ENCODE data around the gene F7.
"Not testable (repeated sequence)": the region's sequence is repeated elsewhere in the genome, so short reads cannot be mapped to it uniquely, and the experiment has no call there.

F7 gene

DNA sequence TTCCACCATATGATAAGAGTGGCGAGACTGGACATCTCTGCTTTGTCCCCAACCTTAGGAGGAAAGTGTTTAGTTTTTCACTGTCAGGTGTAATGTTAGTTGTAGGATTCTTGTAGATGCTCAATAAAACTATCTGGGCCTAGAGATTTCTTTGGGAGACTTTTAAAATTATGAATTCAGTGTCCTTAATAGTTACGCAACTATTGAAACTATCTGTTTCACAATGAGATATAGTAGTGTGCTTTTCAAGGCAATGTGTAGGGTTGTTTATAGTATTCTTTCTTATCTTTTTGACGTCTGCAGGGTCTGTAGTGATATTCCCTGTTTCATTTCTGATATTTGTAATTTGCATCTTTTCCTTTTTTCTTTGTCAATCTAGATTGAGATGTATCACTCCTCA lies 33.2 kb upstream of the F7 start:
- DNase-seq (ENCODE audit: low read depth, low spot score), result no peak

DNA sequence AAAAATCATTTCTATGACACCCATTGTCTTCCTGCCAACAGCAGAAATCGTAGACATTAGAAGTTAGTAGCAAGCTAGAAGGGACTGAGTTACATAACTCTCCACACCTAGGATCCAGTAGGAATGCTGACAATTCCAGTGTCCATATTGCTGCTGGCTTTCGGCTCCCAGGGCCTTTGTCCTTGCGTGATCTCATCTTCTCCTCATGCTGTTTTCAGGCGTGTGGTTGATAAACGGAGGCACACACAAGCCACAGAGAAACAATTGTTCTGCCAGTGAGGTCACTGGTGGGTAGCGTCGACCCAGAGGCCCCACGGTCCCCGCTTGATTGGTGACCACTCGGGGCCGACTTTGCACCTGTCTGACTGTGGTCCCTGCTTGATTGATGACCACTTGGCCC lies 31.6 kb upstream of the F7 start:
- no peak for DNase-seq (ENCODE audit: low read depth, low spot score)

DNA sequence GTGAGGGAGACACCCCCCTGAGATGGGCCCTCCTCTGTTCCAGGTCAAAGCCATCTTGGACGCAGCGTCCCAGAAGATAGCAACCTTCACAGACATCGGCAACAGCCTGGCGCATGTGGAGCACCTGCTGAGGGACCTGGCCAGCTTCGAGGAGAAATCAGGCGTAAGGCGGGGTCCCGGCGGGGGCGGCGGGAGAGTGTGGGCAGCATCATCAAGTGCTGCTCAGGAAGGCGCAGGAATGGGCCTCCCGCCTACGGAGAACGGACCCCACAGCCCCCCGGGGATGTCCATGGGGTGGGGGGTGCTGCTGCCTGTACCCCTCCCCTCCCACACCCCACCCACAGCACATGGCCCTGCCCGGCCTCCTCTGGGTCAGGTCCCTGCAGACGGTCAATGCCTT lies 31.2 kb upstream of the F7 start:
- no peak for DNase-seq (ENCODE audit: low read depth, low spot score)

DNA sequence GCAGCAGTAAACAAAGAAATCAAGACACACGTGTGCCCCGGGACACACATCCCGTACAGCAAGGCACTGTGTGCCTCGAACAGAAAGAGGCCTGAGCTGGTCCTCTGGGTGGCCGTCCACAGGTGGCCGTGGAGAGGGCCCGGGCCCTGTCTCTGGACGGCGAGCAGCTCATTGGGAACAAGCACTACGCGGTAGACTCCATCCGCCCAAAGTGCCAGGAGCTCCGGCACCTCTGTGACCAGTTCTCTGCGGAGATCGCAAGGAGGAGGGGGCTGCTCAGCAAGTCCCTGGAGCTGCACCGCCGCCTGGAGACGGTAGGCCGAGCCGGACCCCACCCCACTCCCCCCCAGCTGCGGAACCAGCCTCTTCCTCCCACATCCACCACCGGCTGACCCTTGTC lies 30.7 kb upstream of the F7 start:
- no peak for DNase-seq (ENCODE audit: low read depth, low spot score)

DNA sequence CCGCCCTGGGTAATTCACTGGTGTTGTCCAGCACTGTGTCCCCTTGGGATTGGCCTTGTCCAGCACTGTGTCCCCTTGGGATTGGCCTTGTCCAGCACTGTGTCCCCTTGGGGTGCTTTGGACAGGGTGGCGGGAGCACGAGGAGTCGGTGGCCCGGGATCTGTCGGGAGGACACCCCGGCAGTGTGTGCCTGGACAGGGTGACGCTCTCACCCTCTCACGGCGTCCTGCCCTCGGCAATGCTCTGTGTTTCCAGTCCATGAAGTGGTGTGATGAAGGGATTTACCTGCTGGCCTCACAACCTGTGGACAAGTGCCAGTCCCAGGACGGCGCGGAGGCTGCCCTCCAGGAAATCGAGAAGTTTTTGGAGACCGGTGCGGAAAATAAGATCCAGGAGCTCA lies 29.9 kb upstream of the F7 start:
- DNase-seq (ENCODE audit: low read depth, low spot score), result no peak

DNA sequence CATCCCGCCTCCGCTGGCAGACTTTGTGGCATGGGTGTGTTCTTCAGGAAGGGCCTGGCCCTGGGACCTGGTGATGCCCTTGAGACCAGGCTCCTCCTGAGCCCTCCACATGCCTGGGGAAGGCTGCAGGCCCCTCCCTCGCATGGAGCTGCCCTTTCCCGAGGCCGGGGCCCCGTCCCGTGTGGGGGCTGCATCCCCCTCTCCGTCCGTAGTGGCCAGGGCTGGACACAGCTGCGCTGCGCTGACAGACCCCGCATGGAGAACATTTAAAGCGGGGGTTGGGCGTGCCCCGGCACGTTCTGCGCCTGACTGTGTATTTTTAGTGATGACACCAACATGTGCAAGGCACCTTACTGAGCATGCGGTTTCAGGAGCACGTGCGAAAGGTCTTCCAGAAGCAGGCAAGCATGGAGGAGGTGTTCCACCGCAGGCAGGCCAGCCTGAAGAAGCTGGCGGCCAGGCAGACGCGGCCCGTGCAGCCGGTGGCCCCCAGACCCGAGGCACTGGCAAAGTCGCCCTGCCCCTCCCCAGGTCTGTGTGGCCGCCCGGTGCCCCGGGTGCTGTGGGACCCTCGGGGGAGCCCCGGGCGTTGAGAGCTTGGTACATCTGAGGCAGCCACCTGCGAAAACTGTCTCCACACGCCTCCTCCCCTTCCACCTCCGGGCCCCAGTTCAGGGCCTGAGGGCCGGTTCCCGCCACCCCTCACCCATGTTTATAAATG lies 28.8 kb upstream of the F7 start:
- no peak for DNase-seq (ENCODE audit: low read depth, low spot score)

DNA sequence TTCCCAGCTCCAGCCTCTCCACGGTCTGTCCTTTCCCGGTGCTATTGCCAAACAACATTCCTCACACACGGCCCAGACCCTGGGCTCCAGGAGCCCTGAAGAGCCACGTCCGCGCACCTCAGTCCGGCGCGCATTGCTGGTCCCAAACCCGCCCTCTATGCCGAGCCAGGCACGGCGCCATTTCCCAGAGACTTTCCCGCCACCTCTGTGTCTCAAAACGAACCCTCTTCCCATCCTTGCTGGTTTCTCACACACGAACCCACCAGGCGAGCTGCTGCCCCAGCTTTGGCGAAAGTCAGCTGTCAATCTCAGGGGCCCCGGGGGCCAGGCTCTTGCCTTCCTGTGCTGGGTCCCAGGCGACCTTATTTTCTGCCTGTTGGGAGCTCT lies 28.0 kb upstream of the F7 start:
- no peak for DNase-seq (ENCODE audit: low read depth, low spot score)

DNA sequence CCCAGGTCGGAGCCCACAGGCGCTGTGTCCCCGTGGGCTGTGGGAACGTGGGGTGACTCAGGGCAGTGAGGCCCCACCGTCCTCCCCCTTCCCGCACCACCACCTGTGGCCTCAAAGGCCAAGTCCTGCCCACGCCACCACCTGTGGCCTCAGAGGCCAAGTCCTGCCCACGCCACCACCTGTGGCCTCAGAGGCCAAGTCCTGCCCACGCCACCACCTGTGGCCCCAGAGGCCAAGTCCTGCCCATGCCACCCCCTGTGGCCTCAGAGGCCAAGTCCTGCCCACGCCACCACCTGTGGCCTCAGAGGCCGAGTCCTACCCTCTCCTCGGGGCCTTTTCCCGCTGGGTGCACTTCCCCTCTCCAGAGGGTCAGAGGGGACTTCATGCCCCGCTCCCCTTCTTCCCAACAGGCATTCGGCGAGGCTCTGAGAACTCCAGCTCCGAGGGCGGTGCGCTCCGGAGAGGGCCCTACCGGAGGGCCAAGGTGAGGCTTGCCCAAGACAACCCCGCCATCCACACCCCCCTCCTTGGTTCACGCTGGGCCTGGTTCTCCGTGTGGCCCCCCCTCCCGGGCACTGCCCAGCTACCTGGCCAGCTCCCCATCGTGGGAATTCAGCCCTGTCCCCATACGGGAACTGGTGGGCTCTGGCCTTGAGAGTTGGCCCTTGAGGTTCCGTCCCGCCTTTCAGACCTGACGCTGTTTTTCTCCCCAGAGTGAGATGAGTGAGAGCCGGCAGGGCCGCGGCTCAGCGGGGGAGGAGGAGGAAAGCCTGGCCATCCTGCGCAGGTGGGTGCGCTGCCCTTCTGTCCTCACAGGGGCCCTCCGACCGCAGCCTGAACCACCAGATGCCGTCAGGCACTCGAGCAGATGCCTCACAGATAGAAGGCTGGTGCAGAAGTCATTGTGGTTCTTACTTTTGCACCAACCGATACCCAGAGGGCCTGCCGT lies 27.4 kb upstream of the F7 start:
- no peak for DNase-seq (ENCODE audit: low read depth, low spot score)

DNA sequence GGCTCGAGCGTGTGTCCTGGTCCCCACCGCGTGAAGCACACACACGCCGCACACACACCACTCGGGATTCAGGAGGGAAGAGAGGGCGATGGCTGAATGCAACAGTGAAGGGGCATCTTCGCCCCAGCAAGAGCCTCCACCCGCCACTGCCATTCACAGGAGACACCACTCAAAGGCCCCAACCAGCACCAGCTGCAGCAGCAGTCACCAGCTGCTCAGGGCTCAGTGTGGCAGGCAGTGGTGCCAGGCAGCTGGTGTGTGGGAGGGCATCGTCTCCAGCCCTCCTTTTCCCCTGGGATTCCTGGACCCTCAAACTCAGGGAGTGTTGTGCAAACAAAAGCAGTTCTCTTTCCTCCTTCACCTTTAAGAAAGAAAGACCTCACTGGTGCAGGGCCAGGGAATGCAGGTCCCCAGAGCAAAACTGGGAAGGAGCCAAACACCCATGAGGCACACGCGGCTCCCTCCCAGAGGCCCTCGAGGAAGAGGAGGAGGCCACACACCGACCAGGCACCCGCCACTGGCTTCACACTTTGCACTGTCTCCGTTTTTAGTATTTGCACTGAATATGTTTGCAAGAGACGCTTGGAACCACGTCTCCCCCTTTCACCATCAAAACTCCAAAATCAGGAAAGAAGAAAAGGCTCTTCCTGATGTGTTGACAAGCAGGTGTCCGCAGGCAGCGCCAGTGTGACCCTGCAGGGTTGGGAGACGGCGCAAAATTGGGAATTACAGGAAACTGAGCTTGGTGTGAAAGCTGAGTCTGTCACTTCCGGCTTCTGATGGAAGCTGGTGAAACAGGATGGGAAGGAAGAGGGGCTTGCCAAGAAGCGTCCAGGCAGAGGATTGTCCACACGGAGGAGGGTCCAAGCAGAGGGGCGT lies 26.4 kb upstream of the F7 start:
- DNase-seq (ENCODE audit: low read depth, low spot score), result no peak

DNA sequence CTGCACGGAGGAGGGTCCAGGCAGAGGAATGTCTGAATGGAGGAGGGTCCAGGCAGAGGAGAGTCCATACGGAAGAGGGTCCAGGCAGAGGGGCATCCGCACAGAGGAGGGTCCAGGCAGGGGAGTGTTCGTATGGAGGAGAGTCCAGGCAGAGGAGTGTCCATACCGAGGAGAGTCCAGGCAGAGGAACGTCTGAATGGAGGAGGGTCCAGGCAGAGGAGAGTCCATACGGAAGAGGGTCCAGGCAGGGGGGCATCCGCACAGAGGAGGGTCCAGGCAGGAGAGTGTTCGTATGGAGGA lies 25.9 kb upstream of the F7 start:
- DNase-seq (ENCODE audit: low read depth, low spot score), result not testable (repeated sequence)

DNA sequence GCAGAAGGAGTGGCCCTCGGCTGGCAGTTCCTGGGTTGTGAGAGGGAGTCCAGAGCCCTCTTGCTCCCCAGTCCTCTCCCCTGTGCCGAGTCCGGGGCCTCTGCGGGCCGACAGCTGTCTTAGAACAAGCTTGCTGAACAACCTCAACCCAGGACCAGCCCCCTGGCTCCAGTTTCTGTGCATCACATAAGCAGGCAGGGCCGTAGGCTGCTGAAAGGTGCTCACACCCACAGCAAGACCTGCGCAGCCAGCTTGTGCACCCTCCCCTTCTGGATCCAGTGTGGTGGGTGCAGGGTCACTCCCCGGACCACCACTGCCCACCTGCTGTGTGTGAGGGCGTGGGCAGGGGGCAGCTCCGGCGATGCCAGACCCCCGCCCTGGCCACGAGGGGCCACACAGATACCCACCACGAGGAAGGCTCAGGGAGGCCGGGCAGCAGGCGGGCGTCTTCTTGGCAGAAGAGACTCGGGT lies 25.2 kb upstream of the F7 start:
- no peak for DNase-seq (ENCODE audit: low read depth, low spot score)

DNA sequence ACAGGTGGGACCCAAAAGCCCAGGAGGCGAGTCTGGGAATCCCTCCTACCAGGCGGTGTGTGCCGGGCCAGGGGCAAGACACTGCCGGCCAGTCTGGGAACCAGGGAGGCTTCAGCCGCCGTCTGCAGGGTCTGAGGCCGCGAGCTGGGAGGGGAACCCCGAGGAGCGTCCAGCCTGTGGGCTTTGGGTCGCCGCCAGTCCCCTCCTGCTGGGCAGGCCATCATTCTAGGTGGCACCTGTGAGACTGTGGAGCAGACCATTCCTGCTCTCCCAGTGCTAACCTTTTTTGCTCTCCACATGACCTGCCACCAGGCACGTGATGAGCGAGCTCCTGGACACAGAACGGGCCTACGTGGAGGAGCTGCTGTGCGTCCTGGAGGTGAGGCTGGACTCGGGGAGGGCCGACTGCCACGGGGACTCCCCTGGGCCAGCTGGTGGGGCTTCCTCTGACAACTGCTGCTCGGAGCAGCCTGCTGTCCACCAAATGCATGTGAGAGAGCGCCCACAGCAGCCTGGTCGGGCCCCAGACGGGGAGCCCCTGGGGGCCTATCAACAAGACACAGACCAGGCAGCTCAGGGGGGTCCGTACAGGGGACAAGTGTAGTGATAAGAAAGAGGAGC lies 24.6 kb upstream of the F7 start:
- DNase-seq (ENCODE audit: low read depth, low spot score), result no peak

DNA sequence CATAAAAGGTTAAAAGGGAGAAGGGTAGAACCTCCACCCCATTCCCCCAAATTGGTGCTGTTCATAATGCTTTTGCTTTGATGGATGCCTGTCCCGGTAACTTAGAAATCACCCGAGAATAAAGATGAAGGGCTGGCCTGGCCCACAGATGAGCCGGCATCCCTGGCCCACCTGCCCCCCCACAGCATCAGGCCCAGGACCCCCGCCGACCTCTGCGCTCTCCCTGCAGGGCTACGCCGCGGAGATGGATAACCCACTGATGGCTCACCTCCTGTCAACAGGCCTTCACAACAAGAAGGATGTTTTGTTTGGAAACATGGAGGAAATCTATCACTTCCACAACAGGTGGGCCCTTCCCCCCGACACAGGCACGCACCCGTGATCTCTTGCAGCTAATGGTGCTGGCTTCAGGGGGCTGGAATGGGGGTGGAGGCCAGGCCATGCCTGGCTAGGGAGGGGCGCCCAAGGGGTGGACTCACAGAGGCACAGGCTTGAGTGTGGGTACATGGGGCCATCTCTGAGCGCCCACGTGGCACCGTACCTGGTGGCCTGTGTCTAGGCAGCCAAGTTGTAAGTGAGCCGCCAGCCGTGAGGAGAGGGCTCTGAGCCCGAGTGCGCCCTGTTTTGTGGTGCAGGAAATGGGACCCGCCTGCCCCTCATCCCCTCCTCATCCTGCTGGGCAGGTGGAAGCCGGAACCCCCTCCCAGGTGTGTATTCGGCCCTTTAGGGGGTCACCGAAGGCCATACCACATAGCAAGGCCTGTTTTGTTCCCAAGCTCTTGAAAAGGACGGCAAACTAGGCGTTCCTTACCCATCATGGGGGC lies 23.2 kb upstream of the F7 start:
- DNase-seq (ENCODE audit: low read depth, low spot score), result no peak

DNA sequence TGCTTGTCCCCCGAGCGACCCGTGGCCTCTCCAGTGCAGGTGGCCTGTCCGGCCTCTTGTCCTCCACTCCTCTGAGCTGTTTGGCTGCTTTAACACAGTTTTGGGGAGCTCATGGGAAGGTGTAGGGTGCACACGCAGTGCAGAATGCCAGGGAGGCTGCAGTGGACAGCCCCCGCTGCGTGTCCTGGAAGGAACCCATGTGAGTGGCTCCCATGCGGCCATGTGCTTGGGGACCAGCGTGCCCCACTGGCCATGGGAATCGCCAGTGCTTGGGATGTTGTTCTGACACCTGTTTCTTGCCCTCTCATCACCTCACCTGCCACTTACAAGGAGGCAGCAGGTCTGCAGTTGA lies 22.6 kb upstream of the F7 start:
- no peak for DNase-seq (ENCODE audit: low read depth, low spot score)

DNA sequence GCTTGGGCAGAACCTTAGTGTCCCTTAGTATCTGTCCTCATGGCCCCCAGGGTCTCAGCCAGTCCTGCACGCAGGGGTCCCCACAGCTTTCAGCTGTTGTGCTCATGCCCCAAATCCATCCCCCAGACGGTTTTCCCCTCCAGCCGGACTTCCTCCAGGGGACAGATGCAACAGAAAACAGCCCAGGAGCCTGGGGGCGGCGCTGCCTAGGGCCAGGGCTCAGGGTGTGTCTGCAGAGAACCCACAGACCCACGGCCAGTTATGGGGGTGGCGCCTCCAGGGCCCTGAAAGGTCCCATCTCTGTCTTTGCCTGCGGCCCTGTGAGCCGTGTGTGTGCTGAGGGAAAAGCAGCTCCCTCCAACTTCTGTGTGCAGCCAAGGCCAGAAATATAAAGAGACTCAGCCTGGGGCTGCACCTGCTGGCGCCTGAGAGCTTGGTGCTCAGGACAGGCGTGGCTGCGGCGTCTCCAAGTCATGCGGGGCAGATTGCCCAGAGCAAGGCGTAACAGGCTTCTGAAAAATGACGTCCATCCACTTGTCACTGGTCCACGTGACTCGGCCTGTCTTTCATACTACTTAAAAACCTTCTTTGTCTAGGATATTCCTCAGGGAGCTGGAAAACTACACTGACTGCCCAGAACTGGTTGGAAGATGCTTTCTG lies 22.1 kb upstream of the F7 start:
- no peak for DNase-seq (ENCODE audit: low read depth, low spot score)

DNA sequence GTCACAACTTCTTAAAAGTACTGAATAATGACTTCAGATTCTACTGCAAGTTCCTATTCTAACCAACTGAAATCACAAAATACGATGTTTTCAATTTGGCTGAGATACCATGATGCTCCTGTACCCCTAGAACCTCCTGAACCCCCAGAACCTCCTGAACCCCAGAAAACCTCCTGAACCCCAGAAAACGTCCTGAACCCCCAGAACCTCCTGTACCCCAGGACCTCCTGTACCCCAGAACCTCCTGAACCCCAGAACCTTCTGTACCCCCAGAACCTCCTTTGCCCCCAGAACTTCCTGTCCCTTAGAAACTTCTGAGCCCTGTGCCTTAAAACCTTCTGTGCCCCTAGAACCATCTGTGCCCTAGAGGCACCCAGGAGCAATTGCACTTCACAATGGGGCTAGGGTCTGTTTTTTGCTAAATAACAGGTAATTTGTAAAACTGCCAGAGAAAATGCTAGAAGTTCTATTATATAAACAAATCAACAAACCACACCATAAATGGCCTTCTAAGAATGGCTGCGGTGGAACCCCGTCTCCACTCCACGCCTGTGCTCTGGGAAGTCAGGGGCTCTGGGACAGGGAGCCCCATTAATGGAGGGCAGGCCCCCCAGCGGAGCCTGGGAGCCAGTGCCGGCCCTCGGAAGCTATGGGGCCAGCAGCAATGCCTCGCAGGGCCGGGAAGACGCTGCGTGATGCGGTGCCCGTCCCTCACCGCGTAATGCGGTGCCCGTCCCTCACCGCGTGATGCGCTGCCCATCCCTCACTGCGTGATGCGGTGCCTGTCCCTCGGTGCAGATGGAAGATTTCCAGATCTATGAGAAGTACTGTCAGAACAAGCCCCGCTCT lies 21.3 kb upstream of the F7 start:
- DNase-seq (ENCODE audit: low read depth, low spot score), result no peak

DNA sequence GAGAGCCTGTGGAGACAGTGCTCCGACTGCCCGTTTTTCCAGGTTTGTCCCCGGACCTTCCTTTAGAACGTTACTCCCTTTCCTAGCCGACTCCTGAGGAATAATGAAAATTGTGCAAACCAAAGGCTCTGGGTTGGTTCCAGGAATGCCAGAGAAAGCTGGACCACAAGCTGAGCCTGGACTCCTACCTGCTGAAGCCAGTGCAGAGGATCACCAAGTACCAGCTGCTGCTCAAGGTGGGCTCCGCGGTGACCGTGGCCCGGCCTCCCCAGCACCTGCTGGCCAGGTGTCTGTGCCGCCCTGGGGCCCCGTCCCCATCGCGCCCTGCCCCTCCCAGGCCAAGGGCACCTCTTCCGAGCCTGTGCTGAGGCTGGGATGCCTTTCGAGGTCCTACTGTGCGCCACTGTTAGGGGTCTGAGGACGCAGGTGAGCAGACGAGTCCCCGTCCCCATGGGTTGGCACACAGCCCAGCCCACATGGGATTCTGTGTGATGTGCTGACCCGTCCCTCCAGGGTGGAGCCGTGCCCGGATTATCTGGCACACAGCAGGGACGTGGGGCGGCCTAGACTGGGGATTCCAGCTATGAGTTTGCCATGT lies 20.5 kb upstream of the F7 start:
- DNase-seq (ENCODE audit: low read depth, low spot score), result no peak

DNA sequence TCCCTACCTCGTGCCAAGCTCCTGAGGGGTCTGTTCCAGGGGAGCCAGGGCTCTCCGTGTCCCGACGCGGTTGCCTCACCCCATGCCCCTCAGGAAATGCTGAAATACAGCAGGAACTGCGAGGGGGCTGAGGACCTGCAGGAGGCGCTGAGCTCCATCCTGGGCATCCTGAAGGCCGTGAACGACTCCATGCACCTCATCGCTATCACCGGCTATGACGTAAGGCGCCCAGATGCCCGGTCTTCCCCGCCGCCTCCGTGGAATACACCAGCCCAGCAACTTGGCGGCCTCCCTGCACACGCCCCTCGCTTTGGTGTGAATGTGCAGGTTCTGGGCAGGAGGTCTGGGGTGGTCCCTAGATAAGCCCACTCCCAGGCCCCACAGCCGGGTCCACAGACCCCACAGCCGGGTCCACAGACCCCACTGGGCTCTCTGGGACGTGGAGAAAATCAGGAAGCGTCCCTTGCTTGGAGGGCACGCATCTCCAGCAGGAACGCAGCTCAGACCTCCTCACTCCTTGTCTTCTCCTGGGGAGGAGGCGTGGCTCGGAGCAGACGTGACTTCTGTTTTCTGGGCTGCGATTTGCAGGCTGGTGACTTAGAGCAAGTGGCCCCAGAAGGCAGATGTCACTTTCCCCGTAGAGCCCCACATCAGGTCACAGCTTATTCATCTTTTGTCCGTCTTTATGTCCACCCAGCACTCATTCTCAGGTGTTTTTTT lies 19.4 kb upstream of the F7 start:
- DNase-seq (ENCODE audit: low read depth, low spot score), result no peak
